B cell (primary cell): ENCODE results near the gene ZNG1E.
"Not testable (repeated sequence)": the region's sequence is repeated elsewhere in the genome, so short reads cannot be mapped to it uniquely, and the experiment has no call there.

Experiments used
- EZH2 ChIP-seq: IDR thresholded peaks from 2 replicates; pipeline ENCODE4 v1.6.1; 2012; ENCODE audit warnings: borderline replicate concordance, low read depth, mild to moderate bottlenecking, moderate library complexity, low read length; ENCODE audit not compliant: insufficient read depth, poor library complexity, severe bottlenecking
- TF ChIP-seq, protein P1 (sequence below): fragments of 200-600 bp; IDR thresholded peaks from one replicate; pipeline ENCODE4 v1.8.0; 2022; ENCODE audit warnings: antibody characterized with exemption, mild to moderate bottlenecking

DNA sequence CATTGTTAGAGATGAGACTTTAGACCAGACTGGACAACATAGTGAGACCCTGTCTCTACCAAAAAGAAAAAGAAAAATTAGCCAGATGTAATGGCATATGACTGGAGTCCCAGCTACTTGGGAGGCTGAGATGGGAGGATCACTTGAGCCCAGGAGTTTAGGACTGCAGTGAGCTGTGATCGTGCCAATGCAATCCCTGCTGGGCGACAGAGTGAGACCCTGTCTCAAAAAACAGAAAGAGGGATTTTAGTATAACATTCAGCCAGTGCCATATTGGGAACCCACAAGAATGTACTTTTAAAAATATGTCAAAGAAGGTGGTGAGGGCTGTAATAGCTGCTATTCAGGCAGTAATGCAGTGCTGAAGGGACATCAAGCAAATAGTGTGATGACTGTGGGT is 2.1 kb upstream of the ZNG1E start:
- TF ChIP-seq, protein P1, sequence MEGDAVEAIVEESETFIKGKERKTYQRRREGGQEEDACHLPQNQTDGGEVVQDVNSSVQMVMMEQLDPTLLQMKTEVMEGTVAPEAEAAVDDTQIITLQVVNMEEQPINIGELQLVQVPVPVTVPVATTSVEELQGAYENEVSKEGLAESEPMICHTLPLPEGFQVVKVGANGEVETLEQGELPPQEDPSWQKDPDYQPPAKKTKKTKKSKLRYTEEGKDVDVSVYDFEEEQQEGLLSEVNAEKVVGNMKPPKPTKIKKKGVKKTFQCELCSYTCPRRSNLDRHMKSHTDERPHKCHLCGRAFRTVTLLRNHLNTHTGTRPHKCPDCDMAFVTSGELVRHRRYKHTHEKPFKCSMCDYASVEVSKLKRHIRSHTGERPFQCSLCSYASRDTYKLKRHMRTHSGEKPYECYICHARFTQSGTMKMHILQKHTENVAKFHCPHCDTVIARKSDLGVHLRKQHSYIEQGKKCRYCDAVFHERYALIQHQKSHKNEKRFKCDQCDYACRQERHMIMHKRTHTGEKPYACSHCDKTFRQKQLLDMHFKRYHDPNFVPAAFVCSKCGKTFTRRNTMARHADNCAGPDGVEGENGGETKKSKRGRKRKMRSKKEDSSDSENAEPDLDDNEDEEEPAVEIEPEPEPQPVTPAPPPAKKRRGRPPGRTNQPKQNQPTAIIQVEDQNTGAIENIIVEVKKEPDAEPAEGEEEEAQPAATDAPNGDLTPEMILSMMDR = not testable (repeated sequence)
- TF ChIP-seq EZH2 = not testable (repeated sequence)
